ENCODE measurements around the gene GMPR. TPM values are rescaled to one million over a fixed set of nuclear protein-coding genes. Genes with fewer than 3 reads are reported as not detected.
A peak's percentile ranks its signal among the peaks of the same experiment; 100 is the strongest.

The GMPR gene
- total RNA-seq, 1 experiment from 2014 or later, result 109 TPM

DNA sequence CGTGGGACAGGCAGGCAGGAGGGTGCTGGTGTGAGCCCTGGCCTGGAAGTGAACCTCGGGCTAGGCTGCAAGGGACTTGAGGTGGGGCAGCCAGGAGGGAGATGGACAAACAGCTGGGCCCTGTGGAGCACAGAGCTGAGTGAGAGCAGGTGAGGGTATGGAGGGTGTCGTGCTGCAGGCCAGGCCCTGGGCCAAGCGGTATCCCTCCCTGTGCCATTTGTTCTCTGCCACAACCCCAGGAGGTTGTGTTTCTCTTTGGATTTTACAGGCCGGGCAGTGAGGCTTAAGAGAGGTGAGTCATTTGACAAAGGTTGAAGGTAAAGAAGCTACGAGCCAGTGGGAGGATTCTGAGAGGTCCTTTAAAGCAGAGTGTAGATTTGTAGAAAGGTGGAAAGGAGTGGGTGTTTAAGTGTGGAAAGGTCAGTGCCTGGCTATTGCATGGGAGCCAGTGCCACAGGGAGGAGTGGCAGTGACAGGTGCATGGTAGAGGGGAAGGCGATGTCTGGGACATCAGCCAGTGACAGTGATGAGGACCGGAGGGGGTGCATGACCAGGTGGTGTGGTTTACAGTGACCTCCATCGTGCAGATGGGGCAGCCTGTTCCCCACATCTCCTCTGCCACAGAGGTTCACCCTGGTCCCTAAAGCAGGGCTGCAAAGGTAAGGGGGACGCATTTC lies 39.8 kb downstream of the GMPR start:
- DNase-seq (ENCODE audit: low read depth, low spot score), result no peak
- in situ Hi-C loops (cut with HindIII; ENCODE audit: low pct_unique_long_range_greater_than_20kb, low sequenced_read_pairs), result no loop called here

DNA sequence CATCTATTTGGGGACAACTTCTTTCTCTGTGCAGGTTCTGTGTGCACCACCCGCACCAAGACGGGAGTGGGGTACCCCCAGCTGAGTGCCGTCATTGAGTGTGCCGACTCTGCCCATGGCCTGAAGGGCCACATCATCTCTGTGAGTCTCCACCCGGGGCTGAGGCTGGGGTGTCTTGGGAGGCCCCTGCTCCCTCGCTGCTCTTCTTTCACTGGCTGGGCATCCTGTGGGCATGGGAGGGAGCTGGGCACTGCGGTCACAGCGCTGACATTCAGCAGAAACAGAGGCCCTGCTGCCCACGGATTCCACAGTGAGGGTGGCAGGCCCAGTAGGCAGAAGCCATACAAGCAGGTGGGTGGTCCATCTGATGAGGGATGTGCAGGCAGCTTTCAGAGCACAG lies 40.4 kb downstream of the GMPR start:
- DNase-seq (ENCODE audit: low read depth, low spot score), result no peak
- in situ Hi-C loops (cut with HindIII; ENCODE audit: low pct_unique_long_range_greater_than_20kb, low sequenced_read_pairs), result no loop called here

DNA sequence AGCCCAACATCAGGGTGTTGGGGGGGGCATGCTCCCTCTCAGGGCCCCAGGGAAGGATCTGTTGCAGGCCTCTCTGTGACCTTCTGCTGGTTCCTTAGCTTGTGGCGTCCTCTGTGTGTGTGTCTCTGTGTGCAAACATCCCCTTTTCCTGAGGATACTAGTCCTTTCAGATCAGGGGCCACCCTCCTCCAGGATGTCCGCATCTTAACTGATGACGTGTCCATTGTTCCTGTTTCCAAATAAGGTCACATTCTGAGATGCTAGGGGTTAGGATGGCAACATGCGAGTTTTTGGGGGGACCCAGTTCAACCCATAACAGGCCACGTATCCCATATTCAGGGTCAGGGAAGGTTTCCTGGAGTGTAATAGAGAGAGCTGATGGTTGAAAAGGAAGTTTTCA lies 40.9 kb downstream of the GMPR start:
- in situ Hi-C loops (cut with HindIII; ENCODE audit: low pct_unique_long_range_greater_than_20kb, low sequenced_read_pairs), result no loop called here
- no peak for DNase-seq (ENCODE audit: low read depth, low spot score)

DNA sequence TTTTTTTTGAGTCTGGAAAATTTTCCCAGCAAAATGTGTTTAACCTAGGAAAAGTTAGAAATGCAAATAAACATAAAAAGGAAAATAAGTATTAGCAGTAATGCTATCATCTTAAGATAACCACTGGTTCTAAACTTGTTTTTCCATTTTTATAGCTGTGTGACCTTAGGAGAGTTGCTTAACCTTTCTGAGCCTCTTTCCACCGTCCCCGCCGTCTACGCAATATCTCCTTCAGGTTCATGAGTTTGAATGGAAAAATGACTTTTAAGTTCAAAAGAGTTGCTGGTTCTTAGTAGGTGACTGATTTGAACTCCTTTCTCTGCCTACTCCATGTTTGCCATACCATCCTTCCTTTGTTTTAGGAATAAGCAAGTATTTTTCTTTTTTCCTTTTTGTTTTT lies 44.0 kb downstream of the GMPR start:
- in situ Hi-C loops (cut with HindIII; ENCODE audit: low pct_unique_long_range_greater_than_20kb, low sequenced_read_pairs), result no loop called here
- DNase-seq (ENCODE audit: low read depth, low spot score), result no peak

DNA sequence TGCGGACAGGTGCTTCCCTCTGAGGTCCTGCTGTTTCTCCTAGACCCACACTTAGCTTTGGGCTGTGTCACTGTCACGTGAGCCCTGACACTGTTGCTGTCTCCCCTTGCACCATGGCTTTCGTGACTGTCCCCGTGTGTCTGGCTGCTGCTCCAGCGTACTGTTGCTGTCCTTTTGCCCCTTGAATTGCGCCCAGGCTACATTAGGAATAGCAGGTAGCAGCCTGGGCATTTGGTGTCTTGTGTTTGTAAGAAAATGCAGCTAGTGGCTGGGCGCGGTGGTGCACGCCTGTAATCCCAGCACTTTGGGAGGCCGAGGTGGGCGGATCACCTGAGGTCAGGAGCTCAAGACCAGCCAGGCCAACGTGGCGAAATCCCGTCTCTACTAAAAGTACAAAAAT lies 46.1 kb downstream of the GMPR start:
- in situ Hi-C loops (cut with HindIII; ENCODE audit: low pct_unique_long_range_greater_than_20kb, low sequenced_read_pairs), result no loop called here
- DNase-seq (ENCODE audit: low read depth, low spot score), result no peak

DNA sequence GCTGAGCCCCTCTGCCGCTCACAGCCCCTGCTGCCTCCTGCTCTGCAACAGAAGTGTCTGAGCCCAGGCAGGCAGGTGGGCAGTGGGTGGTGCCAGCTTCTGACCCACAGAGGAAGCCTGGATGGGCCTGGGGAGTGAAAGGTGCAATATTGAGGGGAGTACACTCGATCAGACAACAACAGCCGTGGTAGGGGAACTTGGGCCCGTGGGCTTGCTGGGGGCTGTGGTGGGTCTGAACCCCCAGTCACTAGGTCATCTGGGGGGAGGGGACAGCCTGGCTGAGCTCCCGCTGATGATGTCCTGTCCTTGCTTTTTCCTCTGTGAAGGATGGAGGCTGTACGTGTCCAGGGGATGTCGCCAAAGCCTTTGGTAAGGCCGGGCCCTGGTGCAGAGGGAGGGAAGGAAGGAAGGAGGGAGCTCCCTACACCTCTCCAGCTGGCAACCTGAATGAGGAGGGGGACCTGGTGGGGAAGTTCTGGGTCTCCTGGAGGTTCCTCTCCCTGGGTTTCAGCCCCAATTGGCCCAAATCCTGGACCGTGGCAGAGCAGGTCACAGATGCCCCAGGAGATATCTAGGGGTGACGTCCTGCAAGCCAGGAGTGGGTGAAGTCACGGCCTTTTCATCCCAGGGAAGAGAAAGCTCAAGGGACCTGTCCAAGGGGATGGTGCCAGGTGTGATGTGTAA lies 47.2 kb downstream of the GMPR start:
- DNase-seq (ENCODE audit: low read depth, low spot score), result no peak
- in situ Hi-C loops (cut with HindIII; ENCODE audit: low pct_unique_long_range_greater_than_20kb, low sequenced_read_pairs), result no loop called here

DNA sequence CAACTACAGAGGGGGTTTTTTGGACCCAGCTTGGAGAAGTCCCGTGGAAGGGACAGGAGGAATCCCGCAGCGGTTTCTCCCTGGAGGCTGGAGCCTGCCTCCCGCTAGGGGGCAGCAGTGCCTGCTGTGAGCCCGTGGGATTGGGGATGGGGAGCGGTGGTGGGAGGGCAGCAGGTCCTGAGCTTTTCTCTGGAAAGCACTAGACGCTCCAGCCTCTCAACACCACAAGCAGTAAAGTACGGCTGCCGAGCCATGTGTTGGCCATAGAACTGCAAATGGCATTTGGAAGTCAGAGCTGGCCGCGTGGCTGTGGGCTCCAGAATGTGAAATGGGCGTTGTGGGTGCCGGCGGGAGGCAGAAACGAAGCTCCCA lies 47.8 kb downstream of the GMPR start:
- DNase-seq (ENCODE audit: low read depth, low spot score), result peak; percentile 63
- in situ Hi-C loops (cut with HindIII; ENCODE audit: low pct_unique_long_range_greater_than_20kb, low sequenced_read_pairs), result no loop called here

DNA sequence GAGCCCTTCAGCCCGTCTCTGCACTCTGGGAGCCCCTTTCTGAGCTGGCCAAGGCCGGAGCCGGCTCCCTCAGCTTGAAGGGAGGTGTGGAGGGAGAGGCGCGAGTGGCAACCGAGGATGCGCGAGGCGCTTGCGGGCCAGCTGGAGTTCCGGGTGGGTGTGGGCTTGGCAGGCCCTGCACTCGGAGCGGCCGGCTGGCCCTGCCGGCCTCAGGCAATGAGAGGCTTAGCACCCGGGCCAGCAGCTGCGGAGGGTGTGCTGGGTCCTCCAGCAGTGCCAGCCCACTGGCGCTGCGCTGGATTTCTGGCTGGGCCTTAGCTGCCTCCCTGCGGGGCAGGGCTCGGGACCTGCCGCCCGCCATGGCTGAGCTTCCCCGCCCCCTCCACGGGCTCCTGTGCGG lies 49.8 kb downstream of the GMPR start:
- in situ Hi-C loops (cut with HindIII; ENCODE audit: low pct_unique_long_range_greater_than_20kb, low sequenced_read_pairs), result no loop called here
- no peak for DNase-seq (ENCODE audit: low read depth, low spot score)

DNA sequence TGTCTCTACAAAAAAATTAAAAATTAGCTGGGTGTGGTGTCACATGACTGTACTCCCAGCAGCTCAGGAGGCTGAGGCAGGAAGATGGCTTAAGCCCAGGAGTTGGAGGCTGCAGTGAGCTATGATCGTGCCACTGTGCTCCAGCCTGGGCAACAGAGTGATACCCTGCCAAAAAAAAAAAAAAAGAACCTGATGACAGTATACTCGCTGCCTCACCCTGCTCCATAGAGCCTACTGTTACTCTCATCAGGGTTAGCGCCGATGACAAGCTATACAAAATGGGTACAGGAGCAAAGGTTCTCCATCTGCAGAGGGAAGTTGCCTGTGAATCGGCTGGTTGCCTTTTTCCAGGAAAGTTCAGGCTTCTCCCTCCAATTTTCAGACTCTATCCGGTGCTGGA lies 53.4 kb downstream of the GMPR start:
- DNase-seq (ENCODE audit: low read depth, low spot score), result no peak
- in situ Hi-C loops (cut with HindIII; ENCODE audit: low pct_unique_long_range_greater_than_20kb, low sequenced_read_pairs), result no loop called here

DNA sequence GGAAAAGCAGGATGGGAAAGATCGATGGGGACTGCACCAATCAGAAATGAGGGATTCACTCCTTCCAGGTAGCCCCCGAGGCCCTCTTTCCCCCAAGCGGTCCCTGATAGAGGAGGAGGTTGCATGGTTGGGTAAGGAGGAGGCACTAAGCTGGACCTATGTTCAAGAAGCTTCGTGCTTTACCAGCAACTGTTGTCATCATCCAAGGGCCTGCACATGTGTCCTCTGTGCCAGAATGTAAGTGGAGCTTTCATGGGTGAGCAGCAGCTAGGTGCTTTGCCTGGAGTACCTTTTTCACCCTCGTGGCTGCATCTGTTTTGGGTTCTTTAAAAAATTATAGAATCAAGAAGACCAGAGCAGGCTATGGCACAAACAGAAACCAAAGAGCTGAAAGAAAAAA lies 54.0 kb downstream of the GMPR start:
- DNase-seq (ENCODE audit: low read depth, low spot score), result no peak
- in situ Hi-C loops (cut with HindIII; ENCODE audit: low pct_unique_long_range_greater_than_20kb, low sequenced_read_pairs), result no loop called here

DNA sequence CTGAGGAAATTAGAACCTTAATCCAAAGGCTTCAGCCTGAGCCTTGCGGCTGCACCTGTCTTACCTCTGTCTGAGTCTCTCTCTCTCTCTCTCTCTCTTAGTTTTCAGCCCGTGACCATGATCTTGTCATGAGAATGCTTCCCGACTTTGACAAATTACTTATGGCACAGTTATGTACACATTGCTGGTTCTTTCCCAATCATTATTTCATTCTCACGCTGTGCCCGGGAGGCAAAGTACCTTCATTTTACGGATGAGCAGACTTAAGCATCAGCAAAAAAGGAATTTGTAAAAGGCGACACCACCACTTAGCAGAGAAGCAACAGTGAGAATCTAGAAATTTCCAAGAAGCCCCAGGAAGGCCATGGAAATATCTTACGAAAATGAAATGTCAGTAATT lies 54.6 kb downstream of the GMPR start:
- in situ Hi-C loops (cut with HindIII; ENCODE audit: low pct_unique_long_range_greater_than_20kb, low sequenced_read_pairs), result no loop called here
- no peak for DNase-seq (ENCODE audit: low read depth, low spot score)

DNA sequence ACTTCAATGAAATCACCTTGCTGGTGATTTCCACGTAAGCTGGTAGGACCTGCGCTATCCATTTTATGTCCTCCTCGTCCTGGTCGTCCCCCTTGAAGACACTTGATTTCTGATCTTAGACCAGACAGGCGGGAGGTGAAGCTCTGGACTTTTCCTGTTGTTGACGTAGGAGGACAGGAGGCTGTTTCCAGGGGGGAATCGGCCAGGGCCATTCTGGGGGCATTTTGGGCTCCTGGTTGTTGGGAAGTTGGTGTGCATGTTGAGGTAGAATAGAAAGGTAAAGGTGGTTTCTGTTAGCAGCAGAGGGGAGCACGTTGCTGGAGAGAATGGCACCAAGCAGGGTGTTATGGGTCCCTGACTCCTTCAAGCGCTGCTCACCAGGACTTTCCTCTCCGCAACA lies 56.0 kb downstream of the GMPR start:
- DNase-seq (ENCODE audit: low read depth, low spot score), result no peak
- in situ Hi-C loops (cut with HindIII; ENCODE audit: low pct_unique_long_range_greater_than_20kb, low sequenced_read_pairs), result no loop called here

DNA sequence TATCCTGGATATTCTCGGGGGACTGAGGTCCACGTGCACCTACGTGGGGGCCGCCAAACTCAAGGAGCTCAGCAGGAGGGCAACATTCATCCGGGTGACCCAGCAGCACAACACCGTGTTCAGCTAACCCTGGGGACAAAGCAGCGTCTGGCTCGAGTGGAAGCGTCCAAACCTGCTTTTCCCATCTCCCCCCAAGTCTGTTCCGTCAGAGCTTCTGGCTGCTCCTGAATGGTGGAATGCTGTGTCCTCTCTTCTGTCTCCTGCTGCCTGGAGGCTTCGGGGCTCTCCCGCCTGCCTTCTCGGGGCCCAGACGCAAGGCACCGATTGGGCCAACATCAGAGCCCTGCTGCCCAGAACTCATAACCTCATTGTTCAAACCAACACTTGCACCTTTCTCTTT lies 56.7 kb downstream of the GMPR start:
- DNase-seq (ENCODE audit: low read depth, low spot score), result no peak
- in situ Hi-C loops (cut with HindIII; ENCODE audit: low pct_unique_long_range_greater_than_20kb, low sequenced_read_pairs), result no loop called here

DNA sequence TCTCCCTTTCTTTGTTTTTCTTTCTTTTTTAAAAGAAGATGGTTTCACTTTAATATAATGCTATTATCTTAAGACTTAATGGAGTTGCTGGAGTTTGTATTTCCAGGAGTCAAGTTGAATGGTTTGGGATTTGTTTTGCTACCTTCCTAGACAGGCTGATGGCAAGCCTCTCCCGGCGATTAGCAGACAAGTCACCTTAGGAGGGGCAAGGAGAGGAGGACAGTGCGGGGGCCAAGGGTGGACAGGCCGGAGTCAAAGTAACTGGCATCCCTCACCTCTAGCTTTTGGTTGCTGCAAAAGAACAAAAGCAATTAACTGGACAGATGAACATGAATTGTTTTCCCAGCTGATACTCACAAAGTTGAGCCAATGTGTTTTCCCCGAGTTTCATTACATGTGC lies 57.1 kb downstream of the GMPR start:
- no peak for DNase-seq (ENCODE audit: low read depth, low spot score)
- in situ Hi-C loops (cut with HindIII; ENCODE audit: low pct_unique_long_range_greater_than_20kb, low sequenced_read_pairs), result no loop called here

DNA sequence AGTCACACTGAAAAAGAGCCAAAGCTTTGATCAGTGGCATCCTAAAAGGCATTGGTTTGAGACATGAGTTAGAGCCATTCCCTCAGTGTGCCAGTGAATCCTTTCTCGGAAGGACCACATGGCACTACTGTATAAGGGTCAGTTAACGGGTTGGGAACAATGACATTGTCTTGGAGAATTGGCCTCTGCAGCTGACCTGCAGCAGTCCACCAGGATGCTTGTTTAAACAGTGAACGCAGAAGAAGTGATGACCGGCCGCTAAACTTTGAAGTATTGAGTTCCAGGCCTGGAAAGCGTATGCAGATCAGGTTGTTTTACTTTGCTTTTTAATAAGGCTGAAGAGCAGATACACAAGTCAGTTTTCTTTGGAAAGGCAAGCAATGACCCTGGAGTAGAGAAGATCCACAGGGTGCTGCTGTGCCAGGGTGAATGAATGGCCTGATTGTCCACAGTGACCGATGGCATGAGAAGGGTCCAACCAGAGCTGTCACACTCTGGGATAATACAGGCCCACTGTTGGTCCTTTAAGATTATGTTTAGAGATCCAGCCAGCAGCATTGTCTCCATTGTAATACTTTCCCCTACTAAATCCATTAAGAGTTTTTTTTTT lies 57.8 kb downstream of the GMPR start:
- in situ Hi-C loops (cut with HindIII; ENCODE audit: low pct_unique_long_range_greater_than_20kb, low sequenced_read_pairs), result no loop called here
- DNase-seq (ENCODE audit: low read depth, low spot score), result peak; percentile 36

DNA sequence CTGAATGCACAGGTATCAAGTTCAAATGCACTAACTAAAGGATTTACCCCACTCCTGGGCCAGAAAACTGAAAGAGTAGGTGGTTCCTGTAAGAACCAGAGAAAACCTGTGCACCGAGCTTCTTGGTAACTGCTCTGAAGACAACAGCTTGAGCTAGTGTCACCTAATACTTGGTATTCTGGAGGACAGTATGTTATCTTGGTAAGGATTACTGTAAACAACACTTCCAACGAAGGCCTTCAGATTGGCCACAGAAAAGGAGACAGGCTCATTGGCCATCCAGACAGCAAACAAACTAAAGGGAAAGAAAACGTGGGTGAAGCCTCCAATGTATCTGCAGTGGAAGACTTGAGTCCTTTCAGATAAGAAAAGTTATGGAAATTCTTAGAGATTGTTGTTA lies 61.5 kb downstream of the GMPR start:
- DNase-seq (ENCODE audit: low read depth, low spot score), result no peak
- in situ Hi-C loops (cut with HindIII; ENCODE audit: low pct_unique_long_range_greater_than_20kb, low sequenced_read_pairs), result no loop called here

DNA sequence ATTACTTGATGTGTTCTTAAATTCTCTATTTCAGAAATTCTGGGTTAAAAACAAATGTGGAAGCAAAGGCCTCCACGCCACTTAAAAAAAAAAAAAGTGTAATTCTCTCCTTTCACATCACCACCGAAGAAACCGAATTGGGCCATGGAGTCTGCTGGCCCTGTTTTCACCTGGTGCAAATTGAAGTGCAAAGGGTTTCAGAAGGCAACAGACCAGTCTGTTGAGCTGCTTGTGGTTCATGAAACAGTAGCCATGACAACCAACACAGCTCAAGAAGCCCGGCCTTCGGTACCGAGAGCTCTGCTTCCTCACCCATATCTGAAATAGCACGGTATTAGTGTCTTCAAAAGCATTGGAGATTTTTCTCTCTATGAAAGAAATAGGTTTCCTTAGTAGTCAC lies 63.1 kb downstream of the GMPR start:
- in situ Hi-C loops (cut with HindIII; ENCODE audit: low pct_unique_long_range_greater_than_20kb, low sequenced_read_pairs), result no loop called here
- no peak for DNase-seq (ENCODE audit: low read depth, low spot score)

DNA sequence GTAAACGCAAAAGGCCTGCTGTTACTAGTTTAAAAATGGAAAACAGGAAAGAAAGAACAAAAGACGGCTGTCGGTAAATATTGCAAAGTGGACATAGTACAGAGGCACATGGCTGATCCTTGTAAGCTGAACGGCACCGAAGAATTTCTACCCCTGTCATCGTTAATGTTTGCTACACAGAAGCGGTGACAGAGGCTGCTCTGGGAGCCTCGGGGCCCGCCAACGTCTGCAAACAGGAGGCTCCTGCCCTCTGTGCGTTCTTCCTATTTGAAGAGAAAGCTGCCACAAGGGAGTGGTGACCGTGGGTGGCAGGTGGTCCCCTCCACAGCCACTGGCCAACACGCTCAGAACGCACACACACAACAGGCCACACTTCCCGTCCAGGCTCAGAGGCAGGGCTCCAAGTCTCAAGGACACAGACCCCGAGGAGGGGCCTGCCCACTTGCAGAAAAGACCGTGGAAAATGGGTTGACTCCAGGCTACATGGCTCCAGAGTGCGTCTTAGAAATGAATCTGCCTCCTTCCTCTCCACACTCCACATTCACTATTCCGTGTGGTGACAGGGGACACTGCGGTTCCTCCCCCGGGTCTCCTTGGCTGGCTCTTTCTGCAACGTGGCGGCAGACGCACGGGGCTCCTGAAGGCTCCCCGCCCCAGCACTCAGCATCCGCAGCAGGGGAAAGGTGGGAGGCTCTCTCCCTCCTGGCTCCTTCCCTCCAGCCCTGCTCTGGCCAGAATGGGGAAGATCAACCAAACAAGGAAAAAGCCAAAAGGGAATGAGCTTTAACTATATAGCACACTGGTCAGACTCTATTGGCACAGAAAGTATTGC lies 64.5 kb downstream of the GMPR start:
- in situ Hi-C loops (cut with HindIII; ENCODE audit: low pct_unique_long_range_greater_than_20kb, low sequenced_read_pairs), result no loop called here
- no peak for DNase-seq (ENCODE audit: low read depth, low spot score)

Data from SK-MEL-5 (cell line).